RWPE2 (cell line): Measurements from ENCODE around the gene DSCAM.
A peak's percentile ranks its signal among the peaks of the same experiment; 100 is the strongest.

Experiments used
- ATAC-seq: fragments of 200-7000 bp; cut with Tn5 transposase; 3 replicates; pipeline ENCODE4 v1.9.1; 2021; ENCODE audit warnings: low read depth
- DNase-seq: peaks from one replicate; pipeline ENCODE4 v3.0.0-alpha.2; 2020; ENCODE audit warnings: low spot score
- H3K27ac ChIP-seq: fragments of 450-650 bp; 2 replicates; pipeline ENCODE4 v1.5.1; 2017; ENCODE audit warnings: mild to moderate bottlenecking; ENCODE audit not compliant: poor library complexity, severe bottlenecking
- H3K27me3 ChIP-seq: fragments of 250-450 bp; sonication (Bioruptor Pico); 2 replicates; pipeline ENCODE4 v1.5.1; 2021; ENCODE audit warnings: mild to moderate bottlenecking, moderate library complexity; ENCODE audit not compliant: insufficient read depth, poor library complexity, severe bottlenecking
- H3K36me3 ChIP-seq: fragments of 250-450 bp; sonication (Bioruptor Pico); 2 replicates; pipeline ENCODE4 v1.5.1; 2020; ENCODE audit warnings: low read depth, mild to moderate bottlenecking, moderate library complexity
- H3K4me1 ChIP-seq: fragments of 250-450 bp; sonication (Bioruptor Pico); 2 replicates; pipeline ENCODE4 v1.5.1; 2021; ENCODE audit warnings: mild to moderate bottlenecking, moderate library complexity; ENCODE audit not compliant: insufficient read depth, poor library complexity, severe bottlenecking
- H3K4me3 ChIP-seq: fragments of 250-450 bp; sonication (Bioruptor Pico); 2 replicates; pipeline ENCODE4 v1.5.1; 2021; ENCODE audit warnings: mild to moderate bottlenecking, moderate library complexity; ENCODE audit not compliant: severe bottlenecking
- H3K9me3 ChIP-seq: fragments of 250-450 bp; sonication (Bioruptor Pico); 2 replicates; pipeline ENCODE4 v1.5.1; 2021; ENCODE audit warnings: mild to moderate bottlenecking, moderate library complexity; ENCODE audit not compliant: severe bottlenecking
- CTCF ChIP-seq: fragments of 450-650 bp; IDR thresholded peaks from one replicate; pipeline ENCODE4 v1.5.1; 2017; ENCODE audit warnings: mild to moderate bottlenecking, moderate library complexity; ENCODE audit not compliant: poor library complexity, severe bottlenecking

The DSCAM gene

GRCh38 chr21:40471103-40471502 is 375.9 kb downstream of the DSCAM start:
- Histone ChIP-seq H3K27me3 (peaks cover 4% of the 10 kb centered on the region), H3K36me3 (peaks cover 3% of the 10 kb centered on the region; the same call in 1 of the 2 replicates), H3K4me3 (no peak overlapping the region), H3K27ac (no peak overlapping the region), H3K9me3 (no peaks in the 10 kb centered on the region), H3K4me1 (no peaks in the 10 kb centered on the region)
- ATAC-seq = no peak
- no peak for TF ChIP-seq CTCF
- no peak for DNase-seq

DNA sequence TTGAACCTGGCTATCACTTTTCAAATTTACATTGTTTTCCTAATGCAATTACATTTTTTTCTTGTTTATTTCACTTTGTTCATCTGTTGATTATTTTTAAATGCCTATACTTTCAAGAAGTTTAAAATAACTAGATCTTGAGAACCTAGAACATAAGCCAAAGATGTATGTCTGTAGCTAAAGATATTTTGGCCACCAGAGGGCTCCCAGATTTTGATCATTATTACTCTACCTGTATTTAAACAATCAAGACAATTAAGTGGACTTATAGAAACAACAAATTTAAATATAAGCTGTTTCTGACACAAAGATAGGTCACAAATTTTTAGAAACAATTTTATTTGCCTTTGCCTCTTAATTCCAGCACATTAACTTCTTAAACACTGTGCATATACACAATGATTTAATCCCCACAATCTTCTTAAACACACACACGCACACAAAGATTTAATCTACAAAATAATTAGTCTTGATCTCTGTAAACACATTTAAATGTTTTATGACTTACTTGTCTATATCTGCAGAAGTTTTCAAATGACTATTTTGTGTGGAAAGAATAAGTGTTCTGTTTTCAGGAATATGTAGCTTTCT is 380.0 kb downstream of the DSCAM start:
- Histone ChIP-seq H3K4me3 (no peak overlapping the region), H3K4me1 (no peaks in the 10 kb centered on the region), H3K27ac (no peak overlapping the region), H3K36me3 (peaks cover 3% of the 10 kb centered on the region; the same call in 1 of the 2 replicates), H3K27me3 (peaks cover 4% of the 10 kb centered on the region), H3K9me3 (no peaks in the 10 kb centered on the region)
- peak; percentile 79 for TF ChIP-seq CTCF
- ATAC-seq (no peak), DNase-seq (no peak)

GRCh38 chr21:40465382-40465781 is 381.6 kb downstream of the DSCAM start:
- no peak for TF ChIP-seq CTCF
- peaks cover 4% of the 10 kb centered on the region for H3K27me3 ChIP-seq
- H3K4me1 ChIP-seq = no peaks in the 10 kb centered on the region
- ATAC-seq = no peak
- H3K27ac ChIP-seq = no peak overlapping the region
- no peak for DNase-seq
- H3K9me3 ChIP-seq = no peaks in the 10 kb centered on the region
- H3K4me3 ChIP-seq = no peak overlapping the region
- H3K36me3 ChIP-seq = peaks cover 3% of the 10 kb centered on the region; the same call in 1 of the 2 replicates

GRCh38 chr21:40463176-40463575 is 383.8 kb downstream of the DSCAM start:
- no peaks in the 10 kb centered on the region for H3K4me1 ChIP-seq
- DNase-seq (no peak), ATAC-seq (no peak)
- no peak overlapping the region for H3K27ac ChIP-seq
- no peak for TF ChIP-seq CTCF
- H3K36me3 ChIP-seq = peaks cover 3% of the 10 kb centered on the region; the same call in 1 of the 2 replicates
- no peak overlapping the region for H3K4me3 ChIP-seq
- H3K27me3 ChIP-seq = peaks cover 13% of the 10 kb centered on the region
- no peaks in the 10 kb centered on the region for H3K9me3 ChIP-seq

- Histone ChIP-seq H3K27me3 (peaks cover 9% of the 10 kb centered on the region), H3K27ac (no peak overlapping the region), H3K4me1 (no peaks in the 10 kb centered on the region), H3K36me3 (no peaks in the 10 kb centered on the region), H3K9me3 (no peaks in the 10 kb centered on the region), H3K4me3 (no peak overlapping the region)
- DNase-seq = no peak
- no peak for TF ChIP-seq CTCF
- no peak for ATAC-seq
Observed at GRCh38 chr21:40461008-40461407, 385.9 kb downstream of the DSCAM start.
